WTC11 (cell line): Measurements from ENCODE around the gene GRID2.

Experiments
- NR2C2 ChIP-seq: sonication (generic); formaldehyde crosslinking; IDR thresholded peaks from 2 replicates; pipeline ENCODE4 v1.8.0; 2022; ENCODE audit warnings: mild to moderate bottlenecking, missing genetic modification reagents
- SMAD4 ChIP-seq: sonication (generic); formaldehyde crosslinking; IDR thresholded peaks from 2 replicates; pipeline ENCODE4 v1.8.0; 2022; ENCODE audit warnings: mild to moderate bottlenecking, missing genetic modification reagents
- TP53 ChIP-seq: sonication (generic); formaldehyde crosslinking; IDR thresholded peaks from 2 replicates; pipeline ENCODE4 v1.8.1; 2023; ENCODE audit warnings: mild to moderate bottlenecking, missing genetic modification reagents
- TF ChIP-seq, protein P1 (sequence below): fragments of 200-600 bp; IDR thresholded peaks from 2 replicates; pipeline ENCODE4 v1.8.0; 2022; ENCODE audit warnings: antibody characterized with exemption
- TF ChIP-seq, protein P2 (sequence below): sonication (generic); formaldehyde crosslinking; IDR thresholded peaks from 2 replicates; pipeline ENCODE4 v1.8.1; 2022; ENCODE audit warnings: low read depth, mild to moderate bottlenecking, moderate library complexity, missing genetic modification reagents, borderline replicate concordance
- TF ChIP-seq, protein P3 (sequence below): sonication (generic); formaldehyde crosslinking; IDR thresholded peaks from 2 replicates; pipeline ENCODE4 v1.8.0; 2022; ENCODE audit warnings: mild to moderate bottlenecking, missing genetic modification reagents

DNA sequence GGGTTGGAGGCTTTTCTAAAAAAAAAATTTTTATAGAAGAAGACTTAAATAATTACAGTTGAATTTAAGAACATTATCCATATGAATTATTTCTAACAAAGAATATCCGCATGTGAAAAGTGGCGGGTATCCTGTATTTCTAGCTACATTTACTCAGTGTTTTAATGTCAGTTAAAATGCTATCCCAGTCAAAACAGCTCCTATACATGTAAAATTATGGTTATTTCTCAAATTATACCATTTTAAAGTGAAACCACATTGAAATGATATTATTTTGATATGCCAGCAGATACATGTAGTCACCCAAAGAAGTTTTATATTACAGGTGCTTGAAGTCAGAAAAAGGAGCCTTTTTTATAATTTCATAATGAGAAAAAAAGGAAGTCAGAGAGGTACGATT is 1356.3 kb downstream of the GRID2 start:
- TF ChIP-seq NR2C2 (CRISPR knock-in tag) = no peak
- TF ChIP-seq, protein P1, sequence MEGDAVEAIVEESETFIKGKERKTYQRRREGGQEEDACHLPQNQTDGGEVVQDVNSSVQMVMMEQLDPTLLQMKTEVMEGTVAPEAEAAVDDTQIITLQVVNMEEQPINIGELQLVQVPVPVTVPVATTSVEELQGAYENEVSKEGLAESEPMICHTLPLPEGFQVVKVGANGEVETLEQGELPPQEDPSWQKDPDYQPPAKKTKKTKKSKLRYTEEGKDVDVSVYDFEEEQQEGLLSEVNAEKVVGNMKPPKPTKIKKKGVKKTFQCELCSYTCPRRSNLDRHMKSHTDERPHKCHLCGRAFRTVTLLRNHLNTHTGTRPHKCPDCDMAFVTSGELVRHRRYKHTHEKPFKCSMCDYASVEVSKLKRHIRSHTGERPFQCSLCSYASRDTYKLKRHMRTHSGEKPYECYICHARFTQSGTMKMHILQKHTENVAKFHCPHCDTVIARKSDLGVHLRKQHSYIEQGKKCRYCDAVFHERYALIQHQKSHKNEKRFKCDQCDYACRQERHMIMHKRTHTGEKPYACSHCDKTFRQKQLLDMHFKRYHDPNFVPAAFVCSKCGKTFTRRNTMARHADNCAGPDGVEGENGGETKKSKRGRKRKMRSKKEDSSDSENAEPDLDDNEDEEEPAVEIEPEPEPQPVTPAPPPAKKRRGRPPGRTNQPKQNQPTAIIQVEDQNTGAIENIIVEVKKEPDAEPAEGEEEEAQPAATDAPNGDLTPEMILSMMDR = no peak
- TF ChIP-seq SMAD4 (CRISPR knock-in tag) = no peak
- TF ChIP-seq, protein P2, sequence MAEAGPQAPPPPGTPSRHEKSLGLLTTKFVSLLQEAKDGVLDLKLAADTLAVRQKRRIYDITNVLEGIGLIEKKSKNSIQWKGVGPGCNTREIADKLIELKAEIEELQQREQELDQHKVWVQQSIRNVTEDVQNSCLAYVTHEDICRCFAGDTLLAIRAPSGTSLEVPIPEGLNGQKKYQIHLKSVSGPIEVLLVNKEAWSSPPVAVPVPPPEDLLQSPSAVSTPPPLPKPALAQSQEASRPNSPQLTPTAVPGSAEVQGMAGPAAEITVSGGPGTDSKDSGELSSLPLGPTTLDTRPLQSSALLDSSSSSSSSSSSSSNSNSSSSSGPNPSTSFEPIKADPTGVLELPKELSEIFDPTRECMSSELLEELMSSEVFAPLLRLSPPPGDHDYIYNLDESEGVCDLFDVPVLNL = no peak
- TF ChIP-seq, protein P3, sequence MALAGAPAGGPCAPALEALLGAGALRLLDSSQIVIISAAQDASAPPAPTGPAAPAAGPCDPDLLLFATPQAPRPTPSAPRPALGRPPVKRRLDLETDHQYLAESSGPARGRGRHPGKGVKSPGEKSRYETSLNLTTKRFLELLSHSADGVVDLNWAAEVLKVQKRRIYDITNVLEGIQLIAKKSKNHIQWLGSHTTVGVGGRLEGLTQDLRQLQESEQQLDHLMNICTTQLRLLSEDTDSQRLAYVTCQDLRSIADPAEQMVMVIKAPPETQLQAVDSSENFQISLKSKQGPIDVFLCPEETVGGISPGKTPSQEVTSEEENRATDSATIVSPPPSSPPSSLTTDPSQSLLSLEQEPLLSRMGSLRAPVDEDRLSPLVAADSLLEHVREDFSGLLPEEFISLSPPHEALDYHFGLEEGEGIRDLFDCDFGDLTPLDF (CRISPR knock-in tag) = no peak
- TF ChIP-seq TP53 = no peak
